HG02763 (cell line): Measurements from ENCODE around the gene COL5A2.

ENCODE experiments used
- ATAC-seq: cut with Tn5 transposase; IDR thresholded peaks from one replicate; pipeline ENCODE4 v1.9.1; 2021; ENCODE audit warnings: mild to moderate bottlenecking, moderate library complexity; ENCODE audit not compliant: unreplicated experiment

COL5A2 gene

GRCh38 chr2:189056200-189057106 lies 123.1 kb downstream of the COL5A2 start:
- ATAC-seq, result no peak

GRCh38 chr2:189050165-189050712 lies 129.3 kb downstream of the COL5A2 start:
- ATAC-seq, result no peak

DNA sequence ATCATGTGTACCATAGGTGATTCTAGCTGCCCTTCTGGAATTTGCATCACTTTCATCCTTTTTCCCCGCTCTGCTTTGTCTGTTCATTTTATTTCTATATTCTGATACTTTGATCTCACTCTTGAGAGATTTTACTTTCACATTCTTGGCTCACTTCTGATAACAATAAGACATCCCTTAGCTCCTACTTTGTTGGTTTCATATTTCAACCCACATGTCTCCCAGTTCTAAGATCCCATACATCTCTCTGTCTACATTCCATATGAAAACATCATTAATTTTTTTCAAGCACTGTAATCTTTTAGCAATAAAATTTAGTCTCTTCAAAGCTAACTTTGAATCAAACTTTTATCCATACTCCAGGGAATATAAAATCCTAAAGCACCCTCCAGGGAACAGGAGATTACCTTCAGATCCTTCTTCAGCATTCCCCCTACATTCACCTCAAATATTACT lies 129.8 kb downstream of the COL5A2 start:
- no peak for ATAC-seq

DNA sequence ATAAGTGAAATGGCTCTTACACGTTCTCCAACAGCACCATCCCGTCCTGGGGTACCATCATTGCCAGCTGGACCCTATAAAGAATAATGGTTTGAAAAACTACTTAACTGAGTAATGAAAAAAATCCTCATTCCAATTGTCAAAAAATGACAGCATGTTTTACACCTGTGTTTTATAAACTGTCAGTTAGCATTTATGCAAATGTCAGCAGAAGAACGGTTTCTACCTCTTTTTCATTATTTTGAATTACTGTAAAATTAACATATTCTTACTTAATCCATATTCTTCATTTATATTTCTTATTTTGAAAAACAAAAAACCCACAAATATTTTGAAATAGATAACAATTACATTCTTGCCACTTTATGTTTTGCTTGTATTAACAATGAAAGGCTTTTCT lies 131.4 kb downstream of the COL5A2 start:
- ATAC-seq, result no peak

GRCh38 chr2:189047171-189047888 lies 132.2 kb downstream of the COL5A2 start:
- ATAC-seq, result no peak

DNA sequence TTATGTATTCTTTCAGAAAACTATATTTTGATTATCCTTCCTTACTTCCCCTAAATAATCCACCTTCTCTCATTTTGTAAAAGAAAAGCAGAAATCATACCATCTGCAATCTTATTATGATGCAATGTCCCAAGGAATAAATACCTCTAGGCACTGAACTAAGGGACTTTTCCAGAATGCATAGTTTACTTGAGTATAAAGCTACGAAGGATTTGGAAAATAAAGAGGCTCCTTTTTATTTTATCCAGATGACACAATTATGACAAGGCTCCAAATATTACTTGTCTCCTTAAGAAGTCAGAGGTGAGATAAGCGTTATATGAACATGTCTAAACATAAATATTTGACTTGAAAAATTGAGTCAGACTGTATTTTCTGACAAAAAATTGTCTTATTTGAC lies 133.2 kb downstream of the COL5A2 start:
- ATAC-seq, result no peak

DNA sequence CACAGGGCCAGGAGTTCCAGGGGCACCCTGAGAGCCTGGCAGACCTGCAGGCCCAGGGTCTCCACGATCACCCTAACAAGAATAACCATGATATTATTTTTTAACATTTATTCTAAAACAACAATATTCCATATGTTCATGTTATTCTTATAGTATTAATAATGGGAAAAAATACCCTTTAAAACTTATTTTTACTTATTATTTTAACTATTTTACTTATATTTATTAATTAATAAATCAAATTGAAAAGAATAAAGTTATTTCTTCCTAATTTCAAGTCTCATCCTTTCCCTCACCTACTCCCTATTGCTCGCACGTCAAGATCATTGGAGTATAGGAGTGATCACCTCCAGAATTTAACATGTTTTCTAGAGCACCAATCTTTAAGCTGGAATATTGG lies 133.7 kb downstream of the COL5A2 start:
- ATAC-seq, result no peak

DNA sequence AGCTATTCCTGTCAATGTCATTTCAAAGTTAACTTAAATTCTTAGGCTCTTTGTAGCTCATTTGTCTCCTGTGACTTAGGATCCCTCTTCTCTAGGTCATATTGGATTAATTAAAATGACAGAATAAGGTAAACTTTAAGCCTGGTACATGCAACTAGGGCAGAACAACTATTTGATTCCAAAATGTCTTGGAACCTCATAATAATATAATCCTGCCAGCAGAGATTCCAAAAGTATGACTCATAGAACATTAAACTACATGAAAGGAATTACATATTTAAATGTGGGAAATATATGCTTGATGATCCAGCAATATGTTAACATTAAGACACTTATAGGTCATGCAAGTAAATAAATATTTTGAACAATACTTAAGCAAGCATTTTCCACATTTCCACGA lies 142.0 kb downstream of the COL5A2 start:
- ATAC-seq, result no peak

- ATAC-seq, result peak; percentile 48
Observed at GRCh38 chr2:189024901-189025618, 154.5 kb downstream of the COL5A2 start.

DNA sequence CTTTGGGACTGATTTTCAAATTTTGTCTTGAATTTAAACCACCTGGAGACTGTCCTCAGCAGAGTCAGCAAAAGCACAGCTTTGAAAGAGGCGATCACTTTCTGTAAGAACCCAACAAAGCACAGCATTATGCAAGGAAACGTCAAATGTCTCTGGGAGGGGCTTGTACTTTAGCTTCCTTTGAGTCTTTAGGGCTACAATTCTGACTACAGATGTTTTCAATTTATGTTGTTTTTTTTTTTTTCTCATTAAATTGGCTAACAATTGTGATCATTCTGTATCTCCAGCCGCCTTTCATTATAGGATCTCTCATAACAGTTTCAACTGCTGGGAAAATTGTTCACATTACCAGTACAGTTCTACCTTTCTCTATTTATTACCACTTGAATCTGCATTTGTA lies 157.1 kb downstream of the COL5A2 start:
- ATAC-seq, result no peak

- no peak for ATAC-seq
Observed at GRCh38 chr2:189022053-189022481, 157.5 kb downstream of the COL5A2 start.

- no peak for ATAC-seq
Observed at GRCh38 chr2:189020179-189020578, 159.4 kb downstream of the COL5A2 start.

GRCh38 chr2:189018631-189019030 lies 160.9 kb downstream of the COL5A2 start:
- no peak for ATAC-seq

DNA sequence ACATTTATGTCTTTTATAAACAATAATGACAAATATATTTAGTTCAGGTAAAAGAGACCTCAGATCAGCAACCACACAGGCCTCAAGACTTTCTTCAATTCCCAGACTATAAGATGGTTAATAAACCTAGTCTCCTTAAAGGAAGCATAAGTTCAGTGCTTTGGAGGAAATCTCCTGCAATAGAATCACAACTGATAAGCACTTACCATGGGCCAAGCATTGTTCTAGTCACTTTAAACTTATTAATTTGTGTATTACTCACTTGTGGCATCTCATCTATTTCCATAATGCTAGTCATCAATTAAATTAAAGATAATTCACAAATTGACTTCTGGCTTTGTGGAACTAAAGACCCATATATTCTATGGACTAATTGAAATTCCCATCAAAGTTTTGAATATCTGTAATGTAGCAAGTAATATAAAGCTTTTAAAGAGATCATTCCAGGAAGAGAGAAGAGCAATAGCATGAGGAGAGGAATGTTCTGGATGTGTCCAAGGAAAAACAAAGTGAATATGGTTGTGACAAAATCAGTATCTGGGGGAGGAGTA lies 163.2 kb downstream of the COL5A2 start:
- no peak for ATAC-seq

DNA sequence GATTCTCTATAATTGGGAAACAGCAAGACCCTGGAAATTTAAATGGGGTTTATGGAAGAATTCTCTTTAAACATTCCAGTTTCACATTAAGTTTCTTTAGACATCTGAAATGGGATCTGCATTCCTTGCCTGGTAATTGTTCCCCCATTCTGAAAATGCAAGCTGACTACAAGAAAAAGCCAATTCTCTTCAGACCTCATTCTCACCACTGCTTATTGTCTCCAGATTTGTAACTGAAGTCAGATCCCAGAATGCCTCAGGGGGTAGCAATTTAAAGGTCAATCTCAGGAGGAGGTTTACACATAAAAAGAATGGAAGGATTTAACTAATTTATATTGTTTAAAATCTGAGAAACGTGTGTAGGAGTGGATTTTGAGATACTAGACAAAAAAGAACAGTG lies 164.2 kb downstream of the COL5A2 start:
- no peak for ATAC-seq

GRCh38 chr2:189014449-189015138 lies 165.0 kb downstream of the COL5A2 start:
- ATAC-seq, result no peak

DNA sequence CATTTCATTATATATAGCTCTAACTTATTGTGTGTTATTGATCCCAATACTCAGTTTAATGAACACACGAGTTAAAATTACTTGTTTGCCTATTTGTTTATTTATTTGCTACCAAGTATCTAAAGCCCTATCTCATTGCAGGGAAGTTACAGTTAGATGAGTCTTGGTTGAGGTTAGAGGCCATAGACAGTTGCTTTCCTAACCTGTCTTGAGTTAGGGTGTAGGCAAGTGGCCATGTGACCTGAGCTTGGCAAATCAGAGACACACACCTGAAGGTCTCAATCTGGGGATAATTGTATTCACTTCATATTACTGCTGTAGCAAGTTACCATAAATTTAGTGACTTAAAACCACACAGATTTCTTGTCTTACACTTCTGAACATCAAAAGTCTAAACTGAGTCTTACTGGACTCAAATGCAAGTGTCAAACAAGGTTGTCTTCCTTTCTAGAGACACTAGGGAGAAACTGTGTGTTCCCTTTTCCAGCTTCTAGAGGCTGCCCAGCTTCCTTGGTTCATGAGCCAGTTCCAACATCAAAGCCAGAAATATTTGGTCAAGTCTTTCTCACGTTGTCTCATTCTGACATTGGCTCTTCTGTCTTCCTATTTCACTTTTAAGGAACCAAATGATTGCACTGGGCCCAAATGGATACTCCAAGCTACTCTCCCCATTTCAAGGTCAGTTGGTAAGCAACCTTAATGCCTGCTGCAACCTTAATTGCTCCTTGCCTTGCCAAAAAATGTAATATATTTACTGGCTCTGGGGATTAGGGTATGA lies 165.7 kb downstream of the COL5A2 start:
- ATAC-seq, result no peak

DNA sequence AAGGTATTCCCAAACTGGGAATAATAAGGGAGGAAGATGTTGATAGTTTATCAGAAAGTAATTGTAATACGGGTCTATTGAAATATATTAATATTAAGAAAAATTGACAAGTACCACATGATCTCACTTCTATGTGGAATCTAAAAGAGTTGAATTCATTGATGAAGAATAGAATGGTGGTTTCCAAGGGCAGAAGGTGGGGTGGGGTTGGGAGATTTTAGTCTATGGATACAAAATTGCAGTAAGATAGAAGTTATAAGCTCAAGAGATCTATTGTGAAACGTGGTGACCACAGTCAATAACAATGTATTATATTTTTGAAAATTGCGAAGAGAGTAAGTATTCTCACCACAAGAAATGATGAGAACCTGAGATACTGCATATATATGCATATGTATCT lies 166.5 kb downstream of the COL5A2 start:
- ATAC-seq, result no peak

GRCh38 chr2:189012351-189012750 lies 167.2 kb downstream of the COL5A2 start:
- ATAC-seq, result no peak
